SU-DHL-6 (cell line): ENCODE results near the gene MYLK4.

Source experiments
- CTCF ChIP-seq: fragments of 200-600 bp; sonication (generic); IDR thresholded peaks from one replicate; pipeline ENCODE4 v1.5.1; 2017; ENCODE audit warnings: antibody characterized with exemption, mild to moderate bottlenecking, low read length, moderate library complexity; ENCODE audit not compliant: insufficient read depth, poor library complexity, severe bottlenecking
- EZH2phosphoT487 ChIP-seq: fragments of 200-600 bp; sonication (generic), shearing (Covaris generic); conservative IDR thresholded peaks from 2 replicates; pipeline ENCODE4 v1.6.1; 2018; ENCODE audit warnings: mild to moderate bottlenecking, antibody characterized with exemption, low read length, moderate library complexity, mixed read lengths

- TF ChIP-seq CTCF: no peak
- TF ChIP-seq EZH2phosphoT487: no peak
These were observed 135.5 kb downstream of the MYLK4 start for GRCh38 chr6:2615251-2615650.
